ENCODE measurements around the gene MERTK.
"Not testable (repeated sequence)": the region's sequence is repeated elsewhere in the genome, so short reads cannot be mapped to it uniquely, and the experiment has no call there.

Gene MERTK

GRCh38 chr2:112019569-112019982 lies 121.2 kb downstream of the MERTK start:
- no peak for DNase-seq

DNA sequence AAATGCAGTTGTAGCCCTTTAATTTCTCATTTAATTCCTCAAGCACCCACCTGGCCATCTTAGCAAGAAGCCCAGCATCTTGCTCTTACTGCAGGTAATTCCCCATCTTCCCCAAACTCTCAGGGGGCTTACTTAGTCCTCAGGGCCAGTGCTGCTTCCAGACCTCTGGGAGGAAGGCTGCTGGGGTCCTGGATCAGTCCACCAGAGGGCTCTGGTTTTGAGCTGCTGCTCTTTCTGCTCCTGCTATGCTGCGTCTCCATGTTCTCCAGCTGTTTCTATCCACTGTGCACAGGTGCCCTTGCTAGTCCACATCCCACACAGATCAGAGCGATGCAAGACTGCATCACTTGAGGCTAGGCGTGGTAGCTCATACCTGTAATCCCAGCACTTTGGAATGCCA lies 122.2 kb downstream of the MERTK start:
- DNase-seq, result no peak

DNA sequence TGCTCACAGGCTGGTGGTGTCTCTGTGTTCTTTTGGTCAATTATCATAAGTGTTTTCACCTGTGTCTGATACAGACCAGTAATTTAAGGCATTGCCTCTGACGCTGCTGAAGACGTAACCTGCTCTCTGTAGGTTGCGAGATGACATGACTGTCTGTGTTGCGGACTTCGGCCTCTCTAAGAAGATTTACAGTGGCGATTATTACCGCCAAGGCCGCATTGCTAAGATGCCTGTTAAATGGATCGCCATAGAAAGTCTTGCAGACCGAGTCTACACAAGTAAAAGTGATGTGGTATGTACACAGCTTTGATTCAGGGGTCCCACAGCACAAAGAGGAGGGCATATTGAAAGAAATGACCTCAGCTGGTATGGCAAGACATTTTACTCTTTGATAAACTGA lies 122.9 kb downstream of the MERTK start:
- DNase-seq, result no peak

GRCh38 chr2:112021781-112022231 lies 123.4 kb downstream of the MERTK start:
- no peak for DNase-seq

- DNase-seq, result no peak
Observed at GRCh38 chr2:112023707-112024106, 125.3 kb downstream of the MERTK start.

- DNase-seq, result no peak
Observed at GRCh38 chr2:112024231-112024630, 125.8 kb downstream of the MERTK start.

- no peak for DNase-seq
Observed at GRCh38 chr2:112024896-112025491, 126.6 kb downstream of the MERTK start.

GRCh38 chr2:112026509-112026908 lies 128.1 kb downstream of the MERTK start:
- DNase-seq, result no peak

DNA sequence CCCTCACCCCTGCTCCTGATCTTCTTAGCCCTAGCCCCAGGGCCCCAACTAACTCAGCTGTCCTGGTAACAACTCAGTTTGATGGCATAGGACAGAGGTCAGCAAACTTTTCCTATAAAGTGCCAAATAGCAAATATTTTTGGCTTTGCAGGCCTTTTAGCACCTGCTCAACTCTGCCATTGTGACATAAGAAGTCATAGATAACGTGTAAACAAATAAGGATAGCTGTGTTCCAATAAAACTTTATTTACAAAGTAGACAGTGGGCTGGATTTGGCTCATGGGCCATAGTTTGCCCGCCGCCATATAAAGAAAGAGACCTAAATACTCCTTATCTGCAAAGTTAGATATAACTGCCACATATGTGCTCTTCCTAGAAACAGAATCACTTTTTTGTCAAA lies 129.4 kb downstream of the MERTK start:
- DNase-seq, result no peak

- DNase-seq, result no peak
Observed at GRCh38 chr2:112029164-112029563, 130.8 kb downstream of the MERTK start.

DNA sequence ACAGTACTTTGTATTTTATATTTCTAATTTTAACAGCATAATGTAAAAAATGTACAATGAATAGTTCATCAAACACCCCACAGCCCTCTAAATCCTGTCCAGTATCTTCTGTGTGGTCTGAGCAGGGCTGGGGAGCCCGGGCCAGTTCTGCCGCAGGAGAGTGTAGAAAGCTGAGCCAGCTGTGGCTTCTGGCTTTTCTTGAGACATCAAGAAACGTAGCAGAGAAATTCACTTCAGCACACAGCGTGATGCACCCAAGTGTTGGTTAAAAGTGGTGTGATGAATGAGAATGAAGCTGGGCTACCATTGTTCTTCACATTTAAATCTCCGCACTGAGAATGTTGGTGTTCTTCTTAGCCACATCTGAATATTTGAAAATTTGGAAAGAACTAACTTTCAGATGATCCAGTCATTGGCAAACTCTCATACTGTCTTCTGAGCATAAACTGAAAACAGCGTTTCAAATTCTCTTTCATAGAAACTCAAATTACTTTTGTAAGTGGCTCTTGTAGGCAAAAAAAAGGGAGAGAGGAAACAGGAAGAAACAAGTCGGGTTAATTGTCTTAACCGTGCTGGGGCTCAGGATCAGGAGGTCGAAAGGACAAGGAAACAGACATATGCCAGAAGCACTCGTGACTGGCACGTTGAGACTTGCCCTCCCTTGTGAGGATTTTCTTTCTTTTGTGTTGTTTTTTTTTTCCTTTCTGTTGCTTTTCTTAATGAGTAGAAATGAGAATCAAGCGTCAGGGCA lies 133.2 kb downstream of the MERTK start:
- no peak for DNase-seq

GRCh38 chr2:112032224-112032586 lies 133.8 kb downstream of the MERTK start:
- DNase-seq, result no peak

- no peak for DNase-seq
Observed at GRCh38 chr2:112032689-112033465, 134.5 kb downstream of the MERTK start.

- DNase-seq, result no peak
Observed at GRCh38 chr2:112033600-112033999, 135.2 kb downstream of the MERTK start.

DNA sequence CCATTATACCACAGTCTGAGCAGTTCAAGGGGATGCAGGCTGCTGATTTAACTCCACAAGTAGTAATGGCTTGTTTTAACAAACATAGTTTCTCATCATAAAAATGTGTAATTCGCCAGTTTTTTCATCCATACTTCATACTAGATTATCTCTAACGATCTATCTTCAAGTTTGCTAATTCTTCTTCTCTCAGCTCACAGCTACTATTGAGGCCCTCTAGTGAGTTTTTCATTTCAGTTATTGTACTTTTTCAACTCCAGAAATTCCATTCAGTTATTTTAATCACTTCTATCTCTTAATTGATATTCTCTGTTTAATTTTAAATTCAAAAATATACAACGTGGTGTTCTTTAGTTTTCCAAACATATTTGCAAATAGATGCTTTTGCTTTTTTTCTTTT lies 136.5 kb downstream of the MERTK start:
- no peak for DNase-seq

GRCh38 chr2:112035786-112036185 lies 137.4 kb downstream of the MERTK start:
- no peak for DNase-seq

GRCh38 chr2:112039556-112039955 lies 141.1 kb downstream of the MERTK start:
- DNase-seq, result not testable (repeated sequence)

GRCh38 chr2:112040066-112040465 lies 141.7 kb downstream of the MERTK start:
- not testable (repeated sequence) for DNase-seq

- DNase-seq, result not testable (repeated sequence)
Observed at GRCh38 chr2:112041460-112041859, 143.1 kb downstream of the MERTK start.

- DNase-seq, result no peak
Observed at GRCh38 chr2:112045446-112046014, 147.1 kb downstream of the MERTK start.

DNA sequence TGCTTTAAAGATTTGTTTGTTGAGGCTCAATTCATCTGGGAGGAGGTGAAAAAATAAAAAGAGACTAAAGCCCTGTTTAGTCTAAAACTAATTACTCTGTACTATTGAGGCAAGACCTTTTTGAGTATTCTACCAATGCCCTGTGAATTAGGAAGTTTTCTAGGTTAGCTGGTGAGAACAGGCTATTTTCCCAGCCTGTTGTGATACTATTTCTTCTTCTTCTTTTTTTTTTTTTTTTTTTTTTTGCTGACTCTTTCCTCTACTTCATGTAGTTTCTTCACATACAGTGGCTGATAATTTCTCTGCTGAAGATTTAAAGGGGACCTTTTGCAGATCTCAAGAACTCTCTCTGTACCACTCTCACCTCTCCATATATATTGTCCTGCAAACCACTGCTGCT lies 147.8 kb downstream of the MERTK start:
- no peak for DNase-seq

DNA sequence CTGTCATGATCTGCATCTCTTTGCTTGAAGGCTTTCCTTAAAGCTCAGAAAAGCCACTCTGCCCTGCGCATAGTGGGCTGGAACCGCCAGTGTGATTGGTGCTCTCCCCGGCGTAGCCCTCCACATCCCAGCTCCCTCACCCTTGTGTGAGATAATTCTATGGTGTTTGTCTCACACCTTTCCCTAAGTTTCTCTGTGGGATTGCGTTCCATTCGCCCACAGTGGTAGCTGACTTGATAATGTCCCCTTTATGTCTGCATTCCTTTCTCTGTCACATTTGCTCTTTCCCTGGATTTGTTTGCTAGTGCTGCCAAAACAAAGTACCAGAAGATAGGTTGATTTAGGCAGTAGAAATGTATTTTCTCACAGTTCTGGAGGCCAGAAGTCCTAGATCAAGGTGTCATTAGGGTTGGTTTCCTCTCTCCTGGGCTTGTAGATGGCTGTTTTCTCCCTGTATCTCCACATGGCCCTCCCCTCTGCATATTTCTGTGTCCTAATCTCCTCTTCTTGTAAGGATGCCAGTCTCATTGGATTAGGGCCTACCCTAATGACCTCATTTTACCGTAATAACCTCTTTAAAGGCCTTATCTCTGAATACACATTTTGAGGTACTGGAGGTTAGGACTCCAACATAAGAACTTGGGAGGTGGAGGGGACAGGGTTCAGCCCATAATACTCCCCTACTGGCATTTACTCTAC lies 149.3 kb downstream of the MERTK start:
- DNase-seq, result no peak

GRCh38 chr2:112048236-112048592 lies 149.8 kb downstream of the MERTK start:
- no peak for DNase-seq
